CD4-positive, alpha-beta T cell (primary cell): ENCODE measurements around the gene BCL2. TPM values are rescaled to one million over a fixed set of nuclear protein-coding genes. Genes with fewer than 3 reads are reported as not detected.

ENCODE experiments used
- ATAC-seq: fragments of 200-7000 bp; cut with Tn5 transposase; one replicate; pipeline ENCODE4 v1.10.0; 2022; ENCODE audit warnings: mild to moderate bottlenecking; ENCODE audit not compliant: poor library complexity
- CTCF ChIA-PET: fragments of 350-600 bp; sonication (Branson Sonifier 250); formaldehyde crosslinking; loops from one replicate; lab custom pipeline; 2021; ENCODE audit warnings: antibody characterized with exemption, inconsistent platforms; lab: Charles Lee
- POLR2A ChIA-PET: fragments of 350-600 bp; sonication (Branson Sonifier 250); formaldehyde crosslinking; loops from one replicate; lab custom pipeline; 2021; ENCODE audit warnings: antibody characterized with exemption, inconsistent platforms; lab: Charles Lee
- DNase-seq, 14 experiments: peaks; one replicate each; pipeline ENCODE4 v3.0.0-alpha.2; 2013 to 2020; ENCODE audit warnings: mixed read lengths in 2 of 14
- H3K27ac ChIP-seq, 2 donors: one replicate each; pipeline versions ENCODE4 v1.5.1 to v1.7.0; 2013; ENCODE audit warnings: low read length in 2 of 2, low read depth in 1 of 2, mild to moderate bottlenecking in 1 of 2
- H3K27me3 ChIP-seq, 2 experiments: 1 replicate in 1 of 2; 2 replicates in 1 of 2; pipeline versions ENCODE4 v1.6.1 to v1.7.0; 2013; ENCODE audit warnings: low read length in 2 of 2, control low read depth in 1 of 2, mild to moderate bottlenecking in 1 of 2, moderate library complexity in 1 of 2; ENCODE audit not compliant: insufficient read depth in 2 of 2, control insufficient read depth in 1 of 2
- H3K36me3 ChIP-seq: one replicate; pipeline ENCODE4 v1.6.1; 2013; ENCODE audit warnings: low read length, control low read depth; ENCODE audit not compliant: insufficient read depth
- H3K4me1 ChIP-seq: one replicate; pipeline ENCODE4 v1.6.1; 2013; ENCODE audit warnings: low read length, control low read depth; ENCODE audit not compliant: insufficient read depth
- H3K4me3 ChIP-seq: one replicate; pipeline ENCODE4 v1.5.1; 2013; ENCODE audit warnings: mild to moderate bottlenecking, low read length, moderate library complexity
- H3K9me3 ChIP-seq, 2 experiments: 1 replicate in 1 of 2; 2 replicates in 1 of 2; pipeline versions ENCODE4 v1.6.1 to v1.7.0; 2013; ENCODE audit warnings: low read length in 2 of 2, mild to moderate bottlenecking in 2 of 2, control low read depth in 1 of 2, moderate library complexity in 1 of 2; ENCODE audit not compliant: control insufficient read depth in 1 of 2, insufficient read depth in 1 of 2
- H3K27ac Mint-ChIP-seq: one replicate; pipeline ENCODE4 v1.8.0; 2020; ENCODE audit warnings: mixed read lengths
- H3K27me3 Mint-ChIP-seq: one replicate; pipeline ENCODE4 v1.8.0; 2021; ENCODE audit warnings: mixed read lengths
- H3K36me3 Mint-ChIP-seq: one replicate; pipeline ENCODE4 v1.8.0; 2021; ENCODE audit warnings: low read depth, mixed read lengths
- H3K4me1 Mint-ChIP-seq: one replicate; pipeline ENCODE4 v1.8.0; 2021; ENCODE audit warnings: low read depth, mixed read lengths
- H3K4me3 Mint-ChIP-seq: one replicate; pipeline ENCODE4 v1.8.0; 2020; ENCODE audit warnings: mild to moderate bottlenecking, mixed read lengths
- H3K9me3 Mint-ChIP-seq: one replicate; pipeline ENCODE4 v1.8.0; 2020; ENCODE audit warnings: mixed read lengths
- intact Hi-C, 2 experiments: fragments of 100-400 bp; cut with DNase I in 1 of 2; cut with micrococcal nuclease in 1 of 2; formaldehyde crosslinking; loops; one replicate each; pipeline versions ENCODE4 v1.15.1 to v1.9.0; 2023 to 2025; cut with DNase I, micrococcal nuclease
- total RNA-seq, 174 experiments: library from RNA in 2 of 174; stranded (reverse) in 2 of 174; gene quantifications; one replicate each; pipeline ENCODE4 v1.2.3 and lab custom pipeline; 2021 to 2026
- TF ChIP-seq, protein P1 (sequence below): fragments of 200-600 bp; IDR thresholded peaks from one replicate; pipeline ENCODE4 v1.8.0; 2022; ENCODE audit warnings: antibody characterized with exemption, mild to moderate bottlenecking

Gene BCL2
- total RNA-seq, 2 experiments from 2014 or later: 40.1 to 40.3 TPM

DNA sequence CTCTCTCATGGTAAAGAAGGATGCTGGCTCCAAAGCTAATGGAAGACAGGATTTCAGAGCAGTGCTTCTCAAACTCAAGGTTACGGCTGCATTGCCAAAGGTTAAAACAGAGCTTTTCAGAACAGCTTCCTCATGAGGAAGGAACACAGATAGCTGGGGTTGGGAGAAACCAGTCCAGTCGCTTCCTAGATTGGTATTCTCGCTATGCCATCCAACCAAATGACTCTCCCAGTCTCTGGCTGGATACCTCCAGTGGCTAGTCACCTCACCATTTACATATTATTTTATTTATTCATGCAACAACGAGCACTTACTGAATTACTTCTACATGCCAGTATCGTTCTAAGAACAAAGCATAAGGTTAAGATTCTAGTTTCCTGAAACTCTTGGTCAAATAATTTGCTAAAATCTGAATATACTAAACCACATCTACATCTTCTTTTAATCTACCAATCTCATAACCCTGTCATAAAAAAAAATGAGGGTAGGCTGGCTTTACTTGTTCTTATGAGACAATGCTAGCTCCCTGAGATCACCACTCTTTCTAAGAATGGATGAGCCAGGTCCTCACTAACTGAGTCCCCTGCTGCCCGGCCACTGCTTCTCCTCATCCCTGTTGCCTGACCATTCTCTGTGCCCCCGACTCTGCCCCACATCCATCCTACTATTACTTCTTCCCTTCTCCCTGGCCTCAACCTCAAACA, 27.1 kb upstream of the BCL2 start:
- CTCF ChIA-PET: no interaction called here
- H3K9me3 Mint-ChIP-seq: no peaks in the 10 kb centered on the region
- Histone ChIP-seq H3K4me1 (no peaks in the 10 kb centered on the region), H3K27ac (no peak overlapping the region), H3K36me3 (peaks cover 86% of the 10 kb centered on the region), H3K9me3 (no peaks in the 10 kb centered on the region), H3K27me3 (no peaks in the 10 kb centered on the region), H3K4me3 (no peak overlapping the region)
- POLR2A ChIA-PET: no interaction called here
- no peak overlapping the region for H3K27ac Mint-ChIP-seq
- ATAC-seq (no peak), DNase-seq (no peak)
- intact Hi-C loops: loop anchor here in 1 of 2 experiments (2.0 kb wide), 1 partner anchor 20 kb away; no protein-coding TSS in a partner anchor
- no peak overlapping the region for H3K4me3 Mint-ChIP-seq
- TF ChIP-seq, protein P1, sequence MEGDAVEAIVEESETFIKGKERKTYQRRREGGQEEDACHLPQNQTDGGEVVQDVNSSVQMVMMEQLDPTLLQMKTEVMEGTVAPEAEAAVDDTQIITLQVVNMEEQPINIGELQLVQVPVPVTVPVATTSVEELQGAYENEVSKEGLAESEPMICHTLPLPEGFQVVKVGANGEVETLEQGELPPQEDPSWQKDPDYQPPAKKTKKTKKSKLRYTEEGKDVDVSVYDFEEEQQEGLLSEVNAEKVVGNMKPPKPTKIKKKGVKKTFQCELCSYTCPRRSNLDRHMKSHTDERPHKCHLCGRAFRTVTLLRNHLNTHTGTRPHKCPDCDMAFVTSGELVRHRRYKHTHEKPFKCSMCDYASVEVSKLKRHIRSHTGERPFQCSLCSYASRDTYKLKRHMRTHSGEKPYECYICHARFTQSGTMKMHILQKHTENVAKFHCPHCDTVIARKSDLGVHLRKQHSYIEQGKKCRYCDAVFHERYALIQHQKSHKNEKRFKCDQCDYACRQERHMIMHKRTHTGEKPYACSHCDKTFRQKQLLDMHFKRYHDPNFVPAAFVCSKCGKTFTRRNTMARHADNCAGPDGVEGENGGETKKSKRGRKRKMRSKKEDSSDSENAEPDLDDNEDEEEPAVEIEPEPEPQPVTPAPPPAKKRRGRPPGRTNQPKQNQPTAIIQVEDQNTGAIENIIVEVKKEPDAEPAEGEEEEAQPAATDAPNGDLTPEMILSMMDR: no peak
- H3K27me3 Mint-ChIP-seq: no peaks in the 10 kb centered on the region
- H3K36me3 Mint-ChIP-seq: peaks cover 85% of the 10 kb centered on the region
- no peaks in the 10 kb centered on the region for H3K4me1 Mint-ChIP-seq

DNA sequence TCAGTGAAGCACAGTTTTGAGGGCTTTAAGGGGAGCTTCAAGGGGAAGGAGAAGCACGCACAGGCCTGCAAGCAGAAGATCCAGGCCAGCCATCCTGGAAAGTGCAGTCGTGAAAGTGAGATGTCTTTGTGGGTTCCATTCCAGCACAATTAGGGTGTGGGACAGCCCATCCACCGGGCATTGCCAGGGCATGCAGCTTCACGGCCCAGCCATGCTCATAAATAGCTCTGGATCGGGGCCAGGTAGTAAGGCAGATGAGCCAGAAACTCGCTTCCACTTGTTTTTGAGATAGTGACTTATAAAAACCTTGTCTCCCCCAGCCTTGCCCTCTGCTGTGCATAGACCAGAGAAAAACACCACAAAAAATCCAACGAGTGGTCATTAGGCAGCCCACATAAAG, 26.5 kb upstream of the BCL2 start:
- Histone ChIP-seq H3K27ac (no peak overlapping the region), H3K9me3 (no peaks in the 10 kb centered on the region), H3K27me3 (no peaks in the 10 kb centered on the region), H3K4me1 (no peaks in the 10 kb centered on the region), H3K4me3 (no peak overlapping the region), H3K36me3 (peaks cover 86% of the 10 kb centered on the region)
- TF ChIP-seq, protein P1: no peak
- DNase-seq (no peak), ATAC-seq (no peak)
- intact Hi-C loops: loop anchor here in 1 of 2 experiments (2.0 kb wide), 1 partner anchor 19 kb away; no protein-coding TSS in a partner anchor
- Mint-ChIP-seq H3K9me3 (no peaks in the 10 kb centered on the region), H3K27ac (no peak overlapping the region), H3K4me3 (no peak overlapping the region), H3K27me3 (no peaks in the 10 kb centered on the region), H3K36me3 (peaks cover 86% of the 10 kb centered on the region), H3K4me1 (no peaks in the 10 kb centered on the region)
- CTCF ChIA-PET: no interaction called here
- POLR2A ChIA-PET: no interaction called here

DNA sequence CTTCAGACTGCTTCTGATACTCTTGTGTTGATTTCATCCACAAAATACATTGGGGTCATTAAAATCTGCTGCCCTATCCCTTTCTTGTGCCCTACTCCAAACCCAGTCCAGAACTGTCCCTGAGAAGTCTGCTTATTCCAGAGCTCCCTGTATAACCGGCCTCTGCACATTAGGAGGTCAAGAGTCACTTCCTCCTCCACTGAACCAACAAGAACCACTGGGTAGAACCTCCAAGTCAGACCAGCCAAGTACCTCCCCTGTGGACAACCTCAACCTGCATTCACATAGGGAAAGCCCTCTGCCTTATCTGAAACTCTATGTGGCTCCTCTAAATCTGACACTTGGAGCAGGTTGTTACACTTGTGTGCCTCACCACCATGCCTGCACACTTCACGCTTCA, 25.3 kb upstream of the BCL2 start:
- H3K4me1 ChIP-seq: no peaks in the 10 kb centered on the region
- TF ChIP-seq, protein P1: no peak
- no peaks in the 10 kb centered on the region for H3K4me1 Mint-ChIP-seq
- H3K27me3 Mint-ChIP-seq: no peaks in the 10 kb centered on the region
- CTCF ChIA-PET: no interaction called here
- ATAC-seq: no peak
- peaks cover 81% of the 10 kb centered on the region for H3K36me3 ChIP-seq
- no peak overlapping the region for H3K27ac Mint-ChIP-seq
- H3K9me3 Mint-ChIP-seq: no peaks in the 10 kb centered on the region
- no peak overlapping the region for H3K27ac ChIP-seq
- H3K4me3 Mint-ChIP-seq: no peak overlapping the region
- POLR2A ChIA-PET: no interaction called here
- H3K9me3 ChIP-seq: no peaks in the 10 kb centered on the region
- no peaks in the 10 kb centered on the region for H3K27me3 ChIP-seq
- peaks cover 88% of the 10 kb centered on the region for H3K36me3 Mint-ChIP-seq
- intact Hi-C loops: loop anchor here in 1 of 2 experiments (5.0 kb wide), 1 partner anchor 328 kb away; no protein-coding TSS in a partner anchor
- no peak for DNase-seq
- H3K4me3 ChIP-seq: no peak overlapping the region
